GM21447 (cell line): Measurements from ENCODE around the gene SERPINB6.
"Not testable (repeated sequence)": the region's sequence is repeated elsewhere in the genome, so short reads cannot be mapped to it uniquely, and the experiment has no call there.

Source experiments
- ATAC-seq: cut with Tn5 transposase; IDR thresholded peaks from one replicate; pipeline ENCODE4 v1.9.1; 2021; ENCODE audit not compliant: unreplicated experiment

Gene SERPINB6

DNA sequence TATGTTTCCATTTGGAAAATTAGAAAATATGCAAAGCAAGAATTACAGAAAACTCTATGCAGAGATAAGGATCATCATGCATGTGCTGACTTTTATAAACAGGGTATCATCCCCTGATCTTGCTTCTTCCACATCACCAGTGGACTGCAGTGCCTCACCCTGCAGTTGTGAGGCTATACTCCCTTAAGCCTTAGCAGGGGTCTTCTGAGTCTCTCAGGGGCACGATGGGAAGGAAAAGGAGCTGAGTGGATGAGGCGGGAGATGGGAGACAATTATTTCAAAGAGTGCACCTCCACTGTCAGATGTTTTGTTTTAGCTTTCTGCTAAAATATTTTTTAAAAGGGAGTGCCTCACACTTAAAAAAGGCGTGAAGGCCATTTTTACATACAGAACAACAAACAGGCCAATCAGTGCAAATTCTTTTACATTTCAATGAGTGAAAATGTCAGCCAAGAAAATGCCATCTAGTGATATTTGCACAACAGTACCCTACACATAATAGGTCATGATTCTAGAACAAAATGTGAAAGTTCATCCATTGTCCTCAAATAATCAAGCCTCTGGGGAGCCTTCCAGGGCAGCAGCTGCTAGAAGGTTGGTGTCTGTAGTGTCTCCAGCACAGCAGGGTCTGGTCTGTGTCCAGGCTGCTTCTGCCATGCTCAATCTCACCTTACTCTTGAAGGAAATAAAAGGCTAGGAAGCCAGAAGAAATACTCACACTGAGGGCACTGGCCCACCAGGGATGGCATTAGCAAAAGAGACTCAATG lies 55.0 kb downstream of the SERPINB6 start:
- ATAC-seq, result no peak

DNA sequence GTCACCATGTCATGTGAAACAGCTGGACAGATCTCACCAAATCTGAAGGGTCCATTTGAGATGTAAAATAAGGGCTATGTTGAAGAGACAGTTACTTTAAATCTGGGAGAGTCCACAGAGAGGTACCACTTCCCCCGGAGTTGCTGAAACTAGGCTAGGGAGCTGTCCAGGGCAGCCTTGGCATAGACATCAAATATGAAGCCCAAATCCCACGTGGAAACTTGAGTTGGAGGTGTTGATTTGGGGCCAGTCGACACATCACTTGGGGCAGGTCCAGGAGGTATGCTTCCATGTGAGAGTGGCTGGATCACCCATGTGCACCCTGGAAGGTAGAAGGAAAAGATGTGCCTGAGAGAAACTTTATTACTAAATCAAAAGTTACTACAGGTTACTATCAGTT lies 56.2 kb downstream of the SERPINB6 start:
- ATAC-seq, result no peak

DNA sequence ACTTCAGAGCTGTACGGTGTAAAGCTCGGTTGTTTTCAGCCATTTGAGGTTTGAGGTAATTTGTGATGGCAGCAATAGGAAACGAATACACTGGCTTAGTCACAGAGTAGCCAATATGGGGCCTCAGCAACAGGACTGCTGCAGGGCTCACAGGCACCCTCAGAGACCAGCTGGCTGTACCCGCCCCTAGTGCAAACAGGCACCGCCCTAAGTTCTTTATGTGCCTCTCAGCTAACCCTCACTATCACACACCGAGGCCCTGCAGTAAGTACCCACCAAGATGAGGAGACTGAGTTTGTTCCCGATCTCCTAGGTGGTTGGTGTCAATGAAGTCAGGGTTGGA lies 57.1 kb downstream of the SERPINB6 start:
- no peak for ATAC-seq

DNA sequence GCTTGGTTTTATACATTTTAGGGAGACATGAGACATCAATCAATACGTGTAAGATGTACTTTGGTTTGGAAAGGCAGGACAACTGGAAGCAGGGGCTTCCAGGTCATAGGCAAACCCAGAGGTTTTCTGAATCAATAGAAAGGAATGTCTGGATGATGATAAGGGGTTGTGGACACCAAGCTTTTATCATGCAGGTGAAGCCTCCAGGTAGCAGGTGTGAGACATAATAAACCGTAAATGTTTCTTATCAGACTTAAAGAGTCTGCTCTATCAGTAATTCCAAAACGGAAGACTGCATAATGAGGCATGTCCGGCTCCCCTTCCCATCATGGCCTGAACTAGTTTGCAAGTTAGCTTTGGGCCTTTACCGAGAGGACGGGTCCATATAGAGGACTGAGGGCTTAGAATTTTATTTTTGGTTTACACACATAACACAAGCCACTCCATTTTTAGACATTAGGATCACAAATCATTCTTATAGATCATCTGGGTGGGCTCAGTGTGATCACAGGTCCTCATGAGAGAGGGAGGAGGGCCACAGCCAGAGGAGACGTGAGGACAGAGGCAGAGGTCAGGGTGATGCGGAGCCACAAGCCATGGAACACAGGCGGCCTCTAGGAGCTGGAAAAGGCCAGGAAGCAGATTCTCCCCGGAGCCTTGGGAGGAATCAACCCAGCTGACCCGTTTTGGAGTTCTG lies 57.6 kb downstream of the SERPINB6 start:
- no peak for ATAC-seq

DNA sequence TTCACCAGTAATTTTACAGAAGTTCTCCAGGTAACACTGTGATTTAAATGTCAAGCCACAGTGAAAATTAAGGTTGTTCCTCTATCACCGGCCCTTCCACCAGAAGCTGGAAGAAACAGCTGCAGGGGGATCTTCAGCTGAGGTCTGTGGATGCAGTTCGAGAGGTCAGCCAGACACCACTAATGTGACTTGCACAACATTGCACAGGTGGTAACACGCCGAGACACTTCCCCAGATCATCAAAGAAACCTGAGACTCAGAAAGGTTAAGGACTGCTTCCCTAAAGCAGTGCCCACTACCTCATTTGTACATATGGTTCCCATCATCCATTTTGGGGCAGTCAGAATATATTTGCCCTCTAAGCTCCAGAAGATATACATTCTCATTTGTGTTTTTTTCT lies 60.2 kb downstream of the SERPINB6 start:
- peak; percentile 87 for ATAC-seq

DNA sequence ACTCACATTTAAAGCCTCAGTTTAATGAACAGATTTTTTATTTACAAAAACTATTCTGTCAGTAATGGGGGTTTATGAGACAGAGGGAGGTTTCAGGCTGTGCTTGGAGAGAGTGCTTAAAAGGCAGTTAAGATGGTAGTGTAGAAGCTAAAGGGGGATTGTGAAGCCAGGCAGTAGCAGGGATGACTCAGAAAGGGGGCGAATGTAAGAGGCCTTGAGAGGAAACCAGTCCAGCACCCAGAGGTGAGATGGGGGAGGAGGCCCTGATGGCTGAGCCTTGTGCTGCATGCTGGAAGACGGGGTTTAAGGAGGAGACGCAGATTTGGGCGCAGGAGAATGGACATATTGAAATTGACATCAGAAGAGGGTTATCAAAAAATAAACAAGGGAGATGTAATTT lies 61.6 kb downstream of the SERPINB6 start:
- no peak for ATAC-seq

DNA sequence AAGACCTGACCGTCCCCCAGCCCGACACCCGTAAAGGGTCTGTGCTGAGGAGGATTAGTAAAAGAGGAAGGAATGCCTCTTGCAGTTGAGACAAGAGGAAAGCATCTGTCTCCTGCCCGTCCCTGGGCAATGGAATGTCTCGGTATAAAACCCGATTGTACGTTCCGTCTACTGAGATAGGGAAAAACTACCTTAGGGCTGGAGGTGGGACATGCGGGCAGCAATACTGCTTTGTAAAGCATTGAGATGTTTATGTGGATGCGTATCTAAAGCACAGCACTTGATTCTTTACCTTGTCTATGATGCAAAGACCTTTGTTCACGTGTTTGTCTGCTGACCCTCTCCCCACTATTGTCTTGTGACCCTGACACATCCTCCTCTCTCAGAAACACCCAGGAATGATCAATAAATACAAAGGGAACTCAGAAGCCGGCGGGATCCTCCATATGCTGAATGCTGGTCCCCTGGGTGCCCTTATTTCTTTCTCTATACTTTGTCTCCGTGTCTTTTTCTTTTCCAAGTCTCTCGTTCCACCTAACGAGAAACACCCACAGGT lies 62.2 kb downstream of the SERPINB6 start:
- not testable (repeated sequence) for ATAC-seq

DNA sequence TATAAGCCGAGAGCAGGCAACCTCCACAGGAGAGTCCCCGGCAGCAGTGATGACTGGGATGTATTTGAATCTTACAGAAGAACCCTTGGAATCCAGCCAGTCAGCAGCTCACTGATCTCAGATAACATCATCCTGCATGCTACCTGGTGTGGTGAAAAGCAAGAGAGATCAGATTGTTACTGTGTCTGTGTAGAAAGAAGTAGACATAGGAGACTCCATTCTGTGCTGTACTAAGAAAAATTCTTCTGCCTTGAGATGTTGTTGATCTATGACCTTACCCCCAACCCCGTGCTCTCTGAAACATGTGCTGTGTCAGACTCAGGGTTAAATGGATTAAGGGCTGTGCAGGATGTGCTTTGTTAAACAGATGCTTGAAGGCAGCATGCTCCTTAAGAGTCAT lies 62.9 kb downstream of the SERPINB6 start:
- not testable (repeated sequence) for ATAC-seq

DNA sequence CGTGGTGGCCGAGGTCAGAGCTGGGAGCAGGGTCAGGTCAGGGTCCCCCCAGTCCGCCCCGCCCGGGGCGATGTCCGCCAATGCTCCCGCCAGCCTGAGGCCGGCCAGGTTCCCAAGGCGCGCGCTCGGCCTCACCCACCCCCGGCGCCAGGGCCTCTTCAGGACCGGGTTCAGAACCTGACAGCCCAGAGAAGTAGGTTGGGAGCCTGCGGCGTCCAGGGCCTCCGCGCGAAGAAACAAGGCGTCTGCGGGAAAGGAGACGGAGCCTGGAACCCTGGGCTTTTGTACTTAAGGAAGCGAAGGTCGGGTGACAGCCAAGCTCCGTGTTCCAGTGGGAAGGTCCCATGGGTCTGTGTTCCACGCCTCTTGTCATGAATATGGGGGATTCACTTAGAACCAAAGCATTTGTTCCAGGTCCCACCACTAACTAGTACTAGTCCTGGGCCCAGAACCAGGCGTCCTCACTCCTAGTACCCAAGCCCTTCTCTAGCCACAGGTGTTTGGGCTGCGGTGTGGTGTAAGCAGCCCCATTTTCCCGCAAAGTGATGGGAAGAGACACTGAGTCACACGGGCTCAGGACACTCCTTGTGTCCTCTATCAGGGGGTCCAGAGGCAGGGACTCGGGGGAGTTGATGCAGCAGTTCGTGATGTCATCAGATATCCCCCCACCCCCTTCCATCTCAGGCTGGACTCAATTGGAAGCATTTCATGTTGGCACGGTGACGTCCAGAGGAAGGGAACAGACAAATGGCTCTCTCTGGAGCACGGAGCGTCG lies 67.8 kb downstream of the SERPINB6 start:
- ATAC-seq, result not testable (repeated sequence)

DNA sequence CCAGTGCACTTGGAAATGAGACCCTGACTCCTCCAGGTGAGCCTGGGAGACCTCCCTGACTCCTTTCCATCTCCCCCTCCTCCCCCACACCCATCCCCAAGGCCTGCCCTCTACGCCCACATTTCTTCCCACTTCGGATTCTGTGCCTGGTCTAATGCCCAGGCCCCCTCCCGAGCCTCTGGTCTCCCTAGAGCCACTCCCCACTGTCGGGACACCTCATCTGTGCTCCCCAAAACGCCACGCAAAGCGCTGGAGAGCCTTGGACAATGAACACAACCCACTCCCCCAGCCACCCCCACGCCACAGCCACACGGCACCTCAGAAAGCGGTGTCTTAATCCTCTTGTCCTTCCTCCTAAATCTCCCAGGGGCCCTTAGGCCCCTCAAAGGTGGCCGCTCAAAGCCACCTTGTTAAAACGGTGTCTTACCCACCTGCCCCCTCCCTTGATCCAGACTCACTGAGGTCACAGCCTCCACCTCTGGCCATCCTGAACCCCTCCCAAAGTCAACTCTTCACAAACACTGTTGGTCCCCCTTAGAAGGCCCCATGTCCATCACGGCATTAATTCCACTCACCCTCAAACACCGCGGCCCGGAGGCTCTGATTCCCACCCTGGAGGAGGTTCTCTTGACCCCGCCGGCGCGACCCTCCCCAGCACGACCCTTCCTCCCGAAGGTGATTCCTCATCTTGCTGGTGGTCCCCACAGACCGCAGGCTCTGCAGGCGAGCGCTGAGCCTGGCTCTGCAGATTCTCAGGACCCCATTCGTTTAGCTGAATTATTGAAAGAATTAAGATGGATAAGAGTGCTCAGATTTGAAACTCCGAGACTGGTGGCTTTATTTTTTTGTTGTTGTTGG lies 69.5 kb downstream of the SERPINB6 start:
- not testable (repeated sequence) for ATAC-seq

DNA sequence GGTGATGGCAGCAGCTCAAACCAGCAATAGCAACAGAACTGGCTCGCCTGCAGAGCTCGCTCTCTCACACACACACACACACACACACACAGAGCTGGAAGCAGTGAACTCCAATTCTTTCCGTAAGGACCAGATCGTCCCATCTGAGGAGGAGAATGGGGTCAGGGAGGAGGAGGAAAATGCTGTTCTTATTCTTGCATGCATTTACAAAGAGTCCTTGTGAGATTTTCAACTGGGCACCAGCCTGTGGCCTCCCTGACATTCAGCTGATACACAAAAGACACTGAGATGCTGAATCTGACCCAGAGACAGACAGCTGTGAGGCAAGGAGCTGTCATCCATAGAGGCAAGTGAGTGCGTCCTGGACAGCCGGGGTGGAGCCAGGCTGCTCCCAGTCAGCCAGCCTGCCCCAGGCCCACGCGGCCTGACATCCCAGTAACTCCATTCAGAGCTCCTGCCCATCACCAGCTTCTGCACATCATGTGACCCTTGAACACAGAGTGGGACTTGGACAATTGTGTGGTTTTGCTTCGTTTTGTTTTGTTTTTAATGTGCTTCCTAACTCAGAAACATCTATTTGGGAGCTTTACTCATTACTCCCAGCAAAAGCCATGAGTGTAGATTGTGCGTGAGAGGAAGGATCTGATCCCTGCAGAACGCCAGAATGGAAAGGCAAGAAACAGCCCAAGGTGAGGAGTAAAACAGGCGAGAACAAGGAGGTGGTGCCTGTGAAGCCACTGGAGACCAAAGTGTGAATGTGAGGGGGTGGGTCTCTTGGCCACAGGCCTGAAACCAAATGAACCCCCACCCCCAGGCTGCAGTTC lies 70.3 kb downstream of the SERPINB6 start:
- ATAC-seq, result no peak

DNA sequence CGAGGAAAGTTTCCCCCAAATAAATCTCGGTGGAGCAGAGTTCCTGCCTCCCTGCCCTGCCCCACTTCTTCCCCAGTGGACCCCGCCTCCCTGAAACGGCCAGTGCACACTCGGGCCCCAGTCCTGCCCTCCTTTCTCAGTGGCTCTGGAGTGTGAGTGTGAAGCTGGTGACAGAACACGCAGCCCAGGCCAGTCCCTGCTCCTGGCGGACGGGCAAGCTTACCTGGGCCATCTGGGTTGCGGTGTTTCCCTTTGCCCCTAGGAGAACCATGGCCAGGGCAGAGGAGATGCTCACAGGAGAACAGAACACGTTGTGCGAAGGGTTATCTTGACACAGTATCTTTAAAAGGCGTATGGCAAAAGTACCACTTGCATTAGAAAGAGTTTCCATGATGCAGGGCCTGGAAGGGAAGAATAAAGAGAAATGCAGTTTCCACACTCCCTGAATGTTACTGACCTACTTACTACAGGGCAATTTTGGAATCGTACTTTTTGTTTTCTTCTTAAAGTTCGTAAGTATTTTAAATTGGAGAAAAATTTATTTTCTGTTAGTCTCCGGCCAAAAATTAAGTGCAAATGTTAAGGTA lies 71.1 kb downstream of the SERPINB6 start:
- ATAC-seq, result no peak

DNA sequence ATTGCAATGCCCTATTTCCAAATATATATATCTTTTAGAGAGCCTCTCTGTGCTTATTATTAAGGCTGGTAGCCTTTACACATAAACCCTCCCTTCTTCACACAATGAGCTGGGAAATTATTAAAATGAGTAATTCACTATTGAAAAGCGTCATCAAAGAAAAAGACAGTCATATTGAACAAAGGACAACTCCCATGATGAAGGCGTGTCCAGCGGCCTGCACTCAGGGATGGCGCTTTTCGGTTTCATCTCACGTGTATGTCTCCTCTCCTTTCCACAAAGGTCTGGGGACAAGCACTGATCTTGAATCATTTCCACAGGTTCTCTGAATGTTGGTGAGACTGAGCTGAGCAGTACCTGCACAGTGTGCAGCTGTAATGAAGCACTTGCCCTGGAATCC lies 71.8 kb downstream of the SERPINB6 start:
- no peak for ATAC-seq
